HG03159 (cell line): ENCODE results near the gene LCE1C.

ENCODE experiments used
- ATAC-seq: cut with Tn5 transposase; IDR thresholded peaks from one replicate; pipeline ENCODE4 v1.9.1; 2021; ENCODE audit warnings: mild to moderate bottlenecking, moderate library complexity; ENCODE audit not compliant: unreplicated experiment

The LCE1C gene

GRCh38 chr1:152760551-152761190 lies 45.8 kb downstream of the LCE1C start:
- ATAC-seq, result no peak

DNA sequence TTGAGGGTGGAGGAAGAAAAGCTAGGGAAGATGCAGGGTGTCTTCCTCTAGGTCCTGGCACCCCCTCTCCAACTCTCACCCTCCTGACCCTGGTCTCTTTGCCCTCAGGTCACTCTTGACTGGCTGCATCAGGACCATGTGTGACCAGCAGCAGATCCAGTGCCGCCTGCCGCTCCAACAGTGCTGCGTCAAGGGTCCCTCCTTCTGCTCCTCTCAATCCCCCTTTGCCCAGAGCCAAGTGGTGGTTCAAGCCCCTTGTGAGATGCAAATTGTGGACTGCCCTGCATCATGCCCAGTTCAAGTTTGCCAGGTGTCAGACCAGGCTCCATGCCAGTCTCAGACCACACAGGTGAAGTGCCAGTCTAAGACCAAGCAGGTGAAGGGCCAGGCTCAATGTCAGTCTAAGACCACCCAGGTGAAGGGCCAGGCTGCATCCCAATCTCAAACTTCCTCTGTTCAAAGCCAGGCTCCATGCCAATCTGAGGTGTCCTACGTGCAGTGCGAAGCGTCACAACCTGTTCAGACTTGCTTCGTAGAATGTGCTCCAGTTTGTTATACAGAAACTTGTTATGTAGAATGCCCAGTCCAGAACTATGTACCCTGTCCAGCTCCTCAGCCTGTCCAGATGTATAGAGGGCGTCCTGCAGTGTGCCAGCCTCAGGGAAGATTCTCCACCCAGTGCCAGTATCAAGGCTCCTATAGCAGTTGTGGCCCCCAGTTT lies 46.8 kb downstream of the LCE1C start:
- ATAC-seq, result no peak

GRCh38 chr1:152758636-152759035 lies 47.8 kb downstream of the LCE1C start:
- no peak for ATAC-seq

DNA sequence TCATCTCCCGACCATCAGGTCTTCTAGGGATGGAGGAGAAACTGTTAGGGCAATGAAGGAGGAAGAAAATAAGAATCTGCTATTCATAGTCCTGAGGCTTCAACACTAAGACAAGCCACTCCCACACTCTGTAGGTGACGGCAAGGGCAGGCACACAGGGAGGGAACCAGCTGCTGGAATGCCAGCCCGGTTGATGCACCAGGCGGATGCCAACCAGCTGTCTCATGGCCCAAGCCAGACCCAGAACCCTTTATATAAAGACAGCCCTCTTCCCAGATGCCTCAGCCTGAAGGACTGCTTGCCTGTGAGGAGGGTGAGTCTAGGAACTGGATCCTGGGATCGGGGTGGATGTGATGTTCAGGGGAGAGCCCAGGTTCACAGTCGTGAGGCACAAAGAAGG lies 48.7 kb downstream of the LCE1C start, which contains the start of gene KPRP:
TSS of gene KPRP (plus strand) at position 279 of the 400 bp plus-strand sequence. CDS start 1,564 bp downstream, outside the sequence.
- ATAC-seq, result no peak

GRCh38 chr1:152756872-152757271 lies 49.6 kb downstream of the LCE1C start:
- ATAC-seq, result no peak
